ENCODE results near the gene SRPK1. TPM values are rescaled to one million over a fixed set of nuclear protein-coding genes. Genes with fewer than 3 reads are reported as not detected.

Gene SRPK1
- total and polyA plus RNA-seq, 2 of the 13 experiments (the other 11 are each of a cell fraction or from before 2014, with no cell fraction given): 56.4 to 142 TPM

DNA sequence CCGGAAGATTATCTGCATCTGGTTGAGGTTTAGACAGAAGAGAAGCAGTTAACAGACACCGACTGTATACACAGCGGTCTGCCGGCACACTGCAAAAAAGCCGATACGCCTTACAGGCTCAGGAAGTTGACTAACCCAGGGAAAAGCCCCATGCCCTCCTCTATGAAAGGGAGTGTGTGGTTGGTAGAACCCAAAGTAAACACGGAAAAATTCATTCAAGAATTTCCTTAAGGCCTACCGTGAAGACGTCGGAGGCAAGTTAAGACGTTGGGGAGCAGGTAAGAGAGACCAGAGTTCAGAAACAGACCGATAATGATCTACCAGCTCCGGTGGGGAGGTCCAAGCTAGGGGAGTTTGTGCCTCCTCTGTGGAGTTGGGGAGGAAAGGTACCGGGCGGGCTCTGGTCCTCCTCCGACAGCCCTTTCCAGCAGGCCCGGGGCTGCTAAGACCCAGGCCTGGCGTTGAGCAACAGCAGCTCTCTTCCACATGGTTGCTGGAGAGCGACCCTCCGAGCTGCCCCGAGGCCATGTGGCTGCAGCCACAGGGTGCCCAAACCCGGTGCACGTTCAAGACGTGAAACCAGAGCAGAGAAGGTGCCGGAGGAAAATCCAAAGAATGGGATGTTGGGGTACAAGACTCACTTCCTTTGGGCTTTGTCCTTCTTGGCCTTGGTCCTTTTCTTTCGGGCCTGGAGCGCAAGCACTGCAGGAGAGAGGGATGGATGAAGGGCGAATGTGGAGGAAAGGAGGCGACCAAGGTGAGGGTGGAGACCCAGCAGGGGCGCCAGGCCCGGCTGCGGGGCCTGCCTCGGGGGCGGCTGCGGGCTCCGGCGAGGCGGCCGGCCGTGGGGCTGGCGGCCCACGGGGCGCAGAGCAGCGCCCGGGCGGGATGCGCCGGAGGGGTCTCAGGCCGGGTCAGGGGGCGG is 809 bp downstream of the SRPK1 start (continued):
- TF ChIP-seq KMT2B (CRISPR knock-in tag; IDR thresholded peaks at IDR 0.05) (0 out of 2 replicates have a peak, but pooled peaks have one; percentile 21), JDP2 (CRISPR knock-in tag; IDR thresholded peaks at IDR 0.05; ENCODE audit: borderline replicate concordance) (no peak; the same call in 1 of the 2 replicates), ZSCAN12 (CRISPR knock-in tag; IDR thresholded peaks at IDR 0.05) (0 out of 2 replicates have a peak, but pooled peaks have one; percentile 25), SAFB2 (CRISPR knock-in tag; IDR thresholded peaks at IDR 0.05; ENCODE audit: borderline replicate concordance, low read depth) (peak; percentile 33; the same call in 1 of the 2 replicates), ZNF230 (CRISPR knock-in tag; IDR thresholded peaks at IDR 0.05) (no peak), ATF7 (IDR thresholded peaks at IDR 0.05) (no peak), ATF7 (CRISPR knock-in tag; IDR thresholded peaks at IDR 0.05) (peak; percentile 50; the same call in 1 of the 2 replicates), ZFP37 (CRISPR knock-in tag; IDR thresholded peaks at IDR 0.05; ENCODE audit: borderline replicate concordance) (peak; percentile 60), ZNF674 (CRISPR knock-in tag; IDR thresholded peaks at IDR 0.05; ENCODE audit: low read depth) (no peak), JARID2 (CRISPR knock-in tag; IDR thresholded peaks at IDR 0.05; ENCODE audit: insufficient replicate concordance) (no peak), BRCA1 (CRISPR knock-in tag; IDR thresholded peaks at IDR 0.05) (no peak), IKZF4 (CRISPR knock-in tag; IDR thresholded peaks at IDR 0.05; ENCODE audit: borderline replicate concordance, low read depth, not compliant biosample characterization) (no peak), MTA3 (CRISPR knock-in tag; IDR thresholded peaks at IDR 0.05) (no peak)
- TF ChIP-seq, protein P1, sequence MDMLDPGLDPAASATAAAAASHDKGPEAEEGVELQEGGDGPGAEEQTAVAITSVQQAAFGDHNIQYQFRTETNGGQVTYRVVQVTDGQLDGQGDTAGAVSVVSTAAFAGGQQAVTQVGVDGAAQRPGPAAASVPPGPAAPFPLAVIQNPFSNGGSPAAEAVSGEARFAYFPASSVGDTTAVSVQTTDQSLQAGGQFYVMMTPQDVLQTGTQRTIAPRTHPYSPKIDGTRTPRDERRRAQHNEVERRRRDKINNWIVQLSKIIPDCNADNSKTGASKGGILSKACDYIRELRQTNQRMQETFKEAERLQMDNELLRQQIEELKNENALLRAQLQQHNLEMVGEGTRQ (IDR thresholded peaks at IDR 0.05; ENCODE audit: low read depth, low read length): no peak
- TF ChIP-seq, protein P1 (CRISPR knock-in tag; IDR thresholded peaks at IDR 0.05; ENCODE audit: borderline replicate concordance): peak; percentile 5; the same call in 1 of the 2 replicates
- TF ChIP-seq, protein P2, sequence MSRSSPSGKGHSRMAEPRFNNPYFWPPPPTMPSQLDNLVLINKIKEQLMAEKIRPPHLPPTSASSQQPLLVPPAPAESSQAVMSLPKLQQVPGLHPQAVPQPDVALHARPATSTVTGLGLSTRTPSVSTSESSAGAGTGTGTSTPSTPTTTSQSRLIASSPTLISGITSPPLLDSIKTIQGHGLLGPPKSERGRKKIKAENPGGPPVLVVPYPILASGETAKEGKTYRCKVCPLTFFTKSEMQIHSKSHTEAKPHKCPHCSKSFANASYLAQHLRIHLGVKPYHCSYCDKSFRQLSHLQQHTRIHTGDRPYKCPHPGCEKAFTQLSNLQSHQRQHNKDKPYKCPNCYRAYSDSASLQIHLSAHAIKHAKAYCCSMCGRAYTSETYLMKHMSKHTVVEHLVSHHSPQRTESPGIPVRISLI (CRISPR knock-in tag; IDR thresholded peaks at IDR 0.05; ENCODE audit: borderline replicate concordance): no peak
- TF ChIP-seq, protein P3, sequence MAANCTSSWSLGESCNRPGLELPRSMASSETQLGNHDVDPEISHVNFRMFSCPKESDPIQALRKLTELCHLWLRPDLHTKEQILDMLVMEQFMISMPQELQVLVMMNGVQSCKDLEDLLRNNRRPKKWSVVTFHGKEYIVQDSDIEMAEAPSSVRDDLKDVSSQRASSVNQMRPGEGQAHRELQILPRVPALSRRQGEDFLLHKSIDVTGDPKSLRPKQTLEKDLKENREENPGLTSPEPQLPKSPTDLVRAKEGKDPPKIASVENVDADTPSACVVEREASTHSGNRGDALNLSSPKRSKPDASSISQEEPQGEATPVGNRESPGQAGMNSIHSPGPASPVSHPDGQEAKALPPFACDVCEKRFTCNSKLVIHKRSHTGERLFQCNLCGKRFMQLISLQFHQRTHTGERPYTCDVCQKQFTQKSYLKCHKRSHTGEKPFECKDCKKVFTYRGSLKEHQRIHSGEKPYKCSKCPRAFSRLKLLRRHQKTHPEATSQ (CRISPR knock-in tag; IDR thresholded peaks at IDR 0.05; ENCODE audit: borderline replicate concordance): no peak
- TF ChIP-seq, protein P4, sequence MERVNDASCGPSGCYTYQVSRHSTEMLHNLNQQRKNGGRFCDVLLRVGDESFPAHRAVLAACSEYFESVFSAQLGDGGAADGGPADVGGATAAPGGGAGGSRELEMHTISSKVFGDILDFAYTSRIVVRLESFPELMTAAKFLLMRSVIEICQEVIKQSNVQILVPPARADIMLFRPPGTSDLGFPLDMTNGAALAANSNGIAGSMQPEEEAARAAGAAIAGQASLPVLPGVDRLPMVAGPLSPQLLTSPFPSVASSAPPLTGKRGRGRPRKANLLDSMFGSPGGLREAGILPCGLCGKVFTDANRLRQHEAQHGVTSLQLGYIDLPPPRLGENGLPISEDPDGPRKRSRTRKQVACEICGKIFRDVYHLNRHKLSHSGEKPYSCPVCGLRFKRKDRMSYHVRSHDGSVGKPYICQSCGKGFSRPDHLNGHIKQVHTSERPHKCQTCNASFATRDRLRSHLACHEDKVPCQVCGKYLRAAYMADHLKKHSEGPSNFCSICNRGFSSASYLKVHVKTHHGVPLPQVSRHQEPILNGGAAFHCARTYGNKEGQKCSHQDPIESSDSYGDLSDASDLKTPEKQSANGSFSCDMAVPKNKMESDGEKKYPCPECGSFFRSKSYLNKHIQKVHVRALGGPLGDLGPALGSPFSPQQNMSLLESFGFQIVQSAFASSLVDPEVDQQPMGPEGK (CRISPR knock-in tag; IDR thresholded peaks at IDR 0.05): no peak; the same call in 1 of the 2 replicates
- TF ChIP-seq, protein P5, sequence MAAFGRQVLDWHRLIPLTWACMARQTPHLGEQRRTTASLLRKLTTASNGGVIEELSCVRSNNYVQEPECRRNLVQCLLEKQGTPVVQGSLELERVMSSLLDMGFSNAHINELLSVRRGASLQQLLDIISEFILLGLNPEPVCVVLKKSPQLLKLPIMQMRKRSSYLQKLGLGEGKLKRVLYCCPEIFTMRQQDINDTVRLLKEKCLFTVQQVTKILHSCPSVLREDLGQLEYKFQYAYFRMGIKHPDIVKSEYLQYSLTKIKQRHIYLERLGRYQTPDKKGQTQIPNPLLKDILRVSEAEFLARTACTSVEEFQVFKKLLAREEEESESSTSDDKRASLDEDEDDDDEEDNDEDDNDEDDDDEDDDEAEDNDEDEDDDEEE (CRISPR knock-in tag; IDR thresholded peaks at IDR 0.05): peak; percentile 48
- TF ChIP-seq, protein P6, sequence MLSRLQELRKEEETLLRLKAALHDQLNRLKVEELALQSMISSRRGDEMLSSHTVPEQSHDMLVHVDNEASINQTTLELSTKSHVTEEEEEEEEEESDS (CRISPR knock-in tag; IDR thresholded peaks at IDR 0.05; ENCODE audit: borderline replicate concordance): no peak

Data from HepG2 (cell line).